A204.1 (cell line): ENCODE measurements around the gene MAGEA9B.
"Not testable (repeated sequence)": the region's sequence is repeated elsewhere in the genome, so short reads cannot be mapped to it uniquely, and the experiment has no call there.

Source experiments
- FAIRE-seq: peaks from 2 replicates; lab custom pipeline; 2012; peaks lifted over from hg19 to GRCh38; lab: Jason Lieb, UNC

Gene MAGEA9B

GRCh38 chrX:149533999-149534398, 53.3 kb downstream of the MAGEA9B start:
- FAIRE-seq: not testable (repeated sequence)

- FAIRE-seq: not testable (repeated sequence)
These were observed 54.4 kb downstream of the MAGEA9B start for GRCh38 chrX:149532868-149533267.
